Measurements from ENCODE around the gene PDLIM3.

The PDLIM3 gene

DNA sequence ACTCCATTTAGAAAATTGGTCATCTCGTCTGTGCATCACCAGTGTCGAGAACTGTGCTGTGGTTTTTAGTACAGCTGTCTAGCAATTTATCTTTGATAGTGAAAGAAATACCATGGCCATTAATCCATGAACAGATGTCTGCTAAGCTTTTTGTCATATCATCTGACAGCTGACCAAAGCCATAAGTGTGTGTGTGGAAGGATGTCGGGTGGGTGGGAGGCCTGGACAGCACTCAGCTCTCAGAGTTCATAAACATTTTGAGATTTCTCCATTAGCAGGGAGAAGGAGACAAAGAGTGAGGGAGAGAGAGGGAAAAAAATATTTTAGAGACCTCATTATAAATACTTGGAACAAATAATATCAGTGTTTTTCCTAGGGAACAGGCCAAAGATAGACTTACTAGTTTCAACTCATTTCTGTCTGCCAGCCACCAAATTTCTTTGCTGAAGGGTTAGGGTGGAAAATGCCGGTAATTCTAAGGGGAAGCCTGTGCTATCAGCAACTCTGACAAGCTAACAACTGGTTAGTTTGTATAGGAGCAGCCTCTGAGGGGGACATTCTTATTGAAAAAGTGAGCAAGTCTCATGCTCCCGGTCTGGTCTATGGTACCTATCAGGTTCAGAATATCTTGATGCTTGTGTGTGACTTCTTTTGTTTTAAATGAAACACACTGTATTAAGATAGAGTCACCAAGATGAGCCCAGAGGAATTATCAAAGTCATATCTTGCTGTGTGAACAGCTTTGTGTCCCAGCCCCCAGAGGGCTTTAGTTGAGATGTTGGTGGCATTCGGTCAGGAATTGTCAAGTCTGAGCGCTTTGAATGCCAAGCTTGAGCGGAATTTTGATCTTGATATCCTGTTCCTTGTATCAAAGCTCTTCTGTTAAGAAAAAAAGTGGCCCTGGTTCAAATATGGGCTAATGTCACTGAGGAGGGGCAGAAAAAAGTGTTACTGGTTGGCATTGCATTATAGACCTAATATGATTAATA lies 41.9 kb upstream of the PDLIM3 start:
- Histone ChIP-seq H3K79me2 (ENCODE audit: control insufficient read depth, insufficient read depth, low read length) (no peaks in the 10 kb centered on the region), H3K4me1 (ENCODE audit: control insufficient read depth, low read depth, low read length) (no peaks in the 10 kb centered on the region), H3K79me1 (ENCODE audit: low read length) (no peaks in the 10 kb centered on the region), H2BK120ac (ENCODE audit: low read depth, low read length) (no peak overlapping the region), H2BK15ac (replicated peaks; ENCODE audit: low read depth) (no peak overlapping the region), H3K9ac (ENCODE audit: low read length) (no peak overlapping the region), H2BK5ac (ENCODE audit: low read length) (no peak overlapping the region), H3K4ac (ENCODE audit: low read depth, low read length) (no peak overlapping the region), H3K23ac (ENCODE audit: low read length) (no peak overlapping the region), H3K27ac (ENCODE audit: low read depth, low read length) (no peak overlapping the region), H3K18ac (ENCODE audit: low read length) (no peak overlapping the region), H3K4me2 (ENCODE audit: low read length) (no peak overlapping the region), H3K56ac (ENCODE audit: low read length) (no peak overlapping the region), H4K5ac (ENCODE audit: low read length) (no peak overlapping the region), H3K27me3 (ENCODE audit: insufficient read depth, low read length, poor library complexity) (no peaks in the 10 kb centered on the region), H3K4me3 (ENCODE audit: low read length) (no peak overlapping the region), H3K36me3 (ENCODE audit: control insufficient read depth, insufficient read depth, low read length) (no peaks in the 10 kb centered on the region), H2AK5ac (ENCODE audit: low read length) (no peak overlapping the region), H4K8ac (ENCODE audit: low read depth, low read length) (no peak overlapping the region)
- DNase-seq: peak; percentile 43
- no CpG with 5 or more reads among the region's 8 CpGs for WGBS (ENCODE audit: extremely low coverage, insufficient coverage, low lambda C conversion rate)

DNA sequence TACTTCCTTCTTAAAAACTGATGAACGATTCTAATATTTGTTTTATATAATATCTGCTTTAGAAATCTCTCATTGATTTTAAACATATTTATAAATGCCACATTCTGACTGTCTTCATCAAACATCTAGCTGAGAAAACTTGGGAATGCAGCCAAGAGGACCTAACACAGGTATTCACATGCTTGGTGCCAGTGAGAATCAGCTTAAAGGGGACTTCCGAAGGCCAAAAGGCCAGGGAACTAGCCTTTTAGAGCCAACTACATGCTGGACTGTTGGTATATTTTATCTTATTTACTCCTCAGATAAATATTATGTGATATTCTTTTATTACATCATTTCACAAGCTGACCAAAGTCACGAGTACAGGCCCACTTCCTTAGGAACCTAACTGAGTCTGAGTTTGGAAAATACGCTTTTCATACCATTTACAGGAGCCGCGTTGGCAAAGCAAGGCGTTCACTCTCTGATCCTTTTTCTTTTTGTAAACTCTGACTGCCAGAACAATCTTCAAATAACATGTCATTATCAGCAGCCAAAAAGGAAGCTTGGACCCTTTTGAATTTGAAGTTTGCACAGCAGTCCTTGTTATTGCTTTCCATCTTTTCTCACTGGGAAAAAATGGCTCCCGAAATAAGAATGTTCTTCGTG lies 41.1 kb upstream of the PDLIM3 start:
- no peaks in the 10 kb centered on the region for H3K27me3 ChIP-seq (ENCODE audit: insufficient read depth, low read length, poor library complexity)
- no peaks in the 10 kb centered on the region for H3K36me3 ChIP-seq (ENCODE audit: control insufficient read depth, insufficient read depth, low read length)
- H2BK15ac ChIP-seq (replicated peaks; ENCODE audit: low read depth): no peak overlapping the region
- H3K4me3 ChIP-seq (ENCODE audit: low read length): no peak overlapping the region
- H3K79me2 ChIP-seq (ENCODE audit: control insufficient read depth, insufficient read depth, low read length): no peaks in the 10 kb centered on the region
- H3K27ac ChIP-seq (ENCODE audit: low read depth, low read length): no peak overlapping the region
- H3K23ac ChIP-seq (ENCODE audit: low read length): no peak overlapping the region
- no peak overlapping the region for H2AK5ac ChIP-seq (ENCODE audit: low read length)
- DNase-seq: no peak
- no CpG with 5 or more reads among the region's 9 CpGs for WGBS (ENCODE audit: extremely low coverage, insufficient coverage, low lambda C conversion rate)
- no peak overlapping the region for H3K4ac ChIP-seq (ENCODE audit: low read depth, low read length)
- no peak overlapping the region for H2BK120ac ChIP-seq (ENCODE audit: low read depth, low read length)
- no peak overlapping the region for H2BK5ac ChIP-seq (ENCODE audit: low read length)
- H3K79me1 ChIP-seq (ENCODE audit: low read length): no peaks in the 10 kb centered on the region
- no peak overlapping the region for H3K18ac ChIP-seq (ENCODE audit: low read length)
- H3K4me2 ChIP-seq (ENCODE audit: low read length): no peak overlapping the region
- no peak overlapping the region for H4K5ac ChIP-seq (ENCODE audit: low read length)
- H4K8ac ChIP-seq (ENCODE audit: low read depth, low read length): no peak overlapping the region
- H3K9ac ChIP-seq (ENCODE audit: low read length): no peak overlapping the region
- H3K56ac ChIP-seq (ENCODE audit: low read length): no peak overlapping the region
- H3K4me1 ChIP-seq (ENCODE audit: control insufficient read depth, low read depth, low read length): no peaks in the 10 kb centered on the region

DNA sequence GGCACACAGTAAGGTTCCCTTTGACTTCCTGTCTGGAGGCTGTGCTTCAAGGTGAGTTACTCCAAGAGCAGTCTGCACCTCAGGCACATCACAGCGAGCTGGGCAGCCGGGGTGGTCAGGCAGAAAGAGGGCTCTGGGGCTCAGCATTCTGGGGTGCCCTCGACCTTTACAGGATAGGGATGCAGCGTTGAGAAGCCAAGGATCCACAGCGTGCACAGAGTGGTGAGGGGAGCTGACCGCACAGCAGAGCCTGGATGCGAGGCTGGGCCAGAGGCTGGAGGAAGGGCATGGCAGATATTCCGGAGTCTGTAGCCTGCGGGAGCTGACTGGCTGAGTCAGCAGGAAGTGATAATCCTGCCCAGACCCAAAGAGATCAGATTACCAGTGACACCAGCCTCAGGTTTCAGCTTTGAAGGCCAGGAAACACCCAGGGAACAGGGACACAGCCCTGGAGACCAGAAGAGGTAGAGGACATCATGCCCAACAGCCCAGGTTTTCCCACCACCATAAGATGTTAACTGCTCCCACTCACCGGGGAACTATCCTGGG lies 38.4 kb upstream of the PDLIM3 start:
- no CpG with 5 or more reads among the region's 10 CpGs for WGBS (ENCODE audit: extremely low coverage, insufficient coverage, low lambda C conversion rate)
- Histone ChIP-seq H3K27ac (ENCODE audit: low read depth, low read length) (peak overlapping the region; percentile 47), H4K8ac (ENCODE audit: low read depth, low read length) (no peak overlapping the region)

DNA sequence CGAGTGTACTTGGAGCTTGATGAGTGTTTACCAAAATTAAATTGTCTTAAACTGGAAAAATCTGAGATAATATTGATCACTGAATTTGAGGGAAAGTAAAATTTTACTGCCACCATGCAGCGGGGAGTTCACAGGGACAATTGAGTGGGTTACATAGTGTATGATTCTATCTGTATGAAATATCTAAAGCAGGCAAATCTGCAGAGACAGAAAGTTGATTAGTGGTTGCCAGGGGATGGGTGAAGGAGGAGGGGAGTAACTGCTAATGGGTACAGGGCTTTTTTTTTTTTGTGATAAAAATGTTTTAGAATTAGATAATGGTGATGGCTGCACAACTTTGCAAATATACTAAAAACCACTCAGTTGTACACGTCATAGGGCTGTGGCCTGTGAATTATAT lies 35.4 kb upstream of the PDLIM3 start:
- peaks cover 2% of the 10 kb centered on the region for H3K4me1 ChIP-seq (ENCODE audit: control insufficient read depth, low read depth, low read length)
- DNase-seq: no peak
- H3K4ac ChIP-seq (ENCODE audit: low read depth, low read length): no peak overlapping the region
- no peaks in the 10 kb centered on the region for H3K79me2 ChIP-seq (ENCODE audit: control insufficient read depth, insufficient read depth, low read length)
- no CpG with 5 or more reads among the region's 3 CpGs for WGBS (ENCODE audit: extremely low coverage, insufficient coverage, low lambda C conversion rate)
- H4K5ac ChIP-seq (ENCODE audit: low read length): no peak overlapping the region
- no peak overlapping the region for H3K4me2 ChIP-seq (ENCODE audit: low read length)
- no peak overlapping the region for H4K8ac ChIP-seq (ENCODE audit: low read depth, low read length)
- H3K9ac ChIP-seq (ENCODE audit: low read length): no peak overlapping the region
- no peak overlapping the region for H3K4me3 ChIP-seq (ENCODE audit: low read length)
- H3K56ac ChIP-seq (ENCODE audit: low read length): no peak overlapping the region
- H3K23ac ChIP-seq (ENCODE audit: low read length): no peak overlapping the region
- H2BK5ac ChIP-seq (ENCODE audit: low read length): no peak overlapping the region
- no peaks in the 10 kb centered on the region for H3K27me3 ChIP-seq (ENCODE audit: insufficient read depth, low read length, poor library complexity)
- H3K79me1 ChIP-seq (ENCODE audit: low read length): no peaks in the 10 kb centered on the region
- H3K36me3 ChIP-seq (ENCODE audit: control insufficient read depth, insufficient read depth, low read length): no peaks in the 10 kb centered on the region
- no peak overlapping the region for H2BK15ac ChIP-seq (replicated peaks; ENCODE audit: low read depth)
- H2AK5ac ChIP-seq (ENCODE audit: low read length): no peak overlapping the region
- no peak overlapping the region for H3K27ac ChIP-seq (ENCODE audit: low read depth, low read length)
- no peak overlapping the region for H3K18ac ChIP-seq (ENCODE audit: low read length)
- no peak overlapping the region for H2BK120ac ChIP-seq (ENCODE audit: low read depth, low read length)

More for the DNA sequence above, 38.4 kb upstream of the PDLIM3 start:
- Histone ChIP-seq H3K4me1 (ENCODE audit: control insufficient read depth, low read depth, low read length) (no peaks in the 10 kb centered on the region), H3K27me3 (ENCODE audit: insufficient read depth, low read length, poor library complexity) (no peaks in the 10 kb centered on the region), H3K56ac (ENCODE audit: low read length) (peak overlapping the region; percentile 74), H3K4me3 (ENCODE audit: low read length) (no peak overlapping the region), H2BK120ac (ENCODE audit: low read depth, low read length) (no peak overlapping the region), H3K9ac (ENCODE audit: low read length) (no peak overlapping the region), H3K36me3 (ENCODE audit: control insufficient read depth, insufficient read depth, low read length) (no peaks in the 10 kb centered on the region), H3K18ac (ENCODE audit: low read length) (peak overlapping the region; percentile 6), H3K23ac (ENCODE audit: low read length) (no peak overlapping the region), H3K4ac (ENCODE audit: low read depth, low read length) (peak overlapping the region; percentile 58), H4K5ac (ENCODE audit: low read length) (no peak overlapping the region), H3K79me2 (ENCODE audit: control insufficient read depth, insufficient read depth, low read length) (no peaks in the 10 kb centered on the region), H3K79me1 (ENCODE audit: low read length) (no peaks in the 10 kb centered on the region), H2BK5ac (ENCODE audit: low read length) (peak overlapping the region; percentile 73), H2AK5ac (ENCODE audit: low read length) (no peak overlapping the region), H2BK15ac (replicated peaks; ENCODE audit: low read depth) (no peak overlapping the region), H3K4me2 (ENCODE audit: low read length) (no peak overlapping the region)
- peak; percentile 98 for DNase-seq

DNA sequence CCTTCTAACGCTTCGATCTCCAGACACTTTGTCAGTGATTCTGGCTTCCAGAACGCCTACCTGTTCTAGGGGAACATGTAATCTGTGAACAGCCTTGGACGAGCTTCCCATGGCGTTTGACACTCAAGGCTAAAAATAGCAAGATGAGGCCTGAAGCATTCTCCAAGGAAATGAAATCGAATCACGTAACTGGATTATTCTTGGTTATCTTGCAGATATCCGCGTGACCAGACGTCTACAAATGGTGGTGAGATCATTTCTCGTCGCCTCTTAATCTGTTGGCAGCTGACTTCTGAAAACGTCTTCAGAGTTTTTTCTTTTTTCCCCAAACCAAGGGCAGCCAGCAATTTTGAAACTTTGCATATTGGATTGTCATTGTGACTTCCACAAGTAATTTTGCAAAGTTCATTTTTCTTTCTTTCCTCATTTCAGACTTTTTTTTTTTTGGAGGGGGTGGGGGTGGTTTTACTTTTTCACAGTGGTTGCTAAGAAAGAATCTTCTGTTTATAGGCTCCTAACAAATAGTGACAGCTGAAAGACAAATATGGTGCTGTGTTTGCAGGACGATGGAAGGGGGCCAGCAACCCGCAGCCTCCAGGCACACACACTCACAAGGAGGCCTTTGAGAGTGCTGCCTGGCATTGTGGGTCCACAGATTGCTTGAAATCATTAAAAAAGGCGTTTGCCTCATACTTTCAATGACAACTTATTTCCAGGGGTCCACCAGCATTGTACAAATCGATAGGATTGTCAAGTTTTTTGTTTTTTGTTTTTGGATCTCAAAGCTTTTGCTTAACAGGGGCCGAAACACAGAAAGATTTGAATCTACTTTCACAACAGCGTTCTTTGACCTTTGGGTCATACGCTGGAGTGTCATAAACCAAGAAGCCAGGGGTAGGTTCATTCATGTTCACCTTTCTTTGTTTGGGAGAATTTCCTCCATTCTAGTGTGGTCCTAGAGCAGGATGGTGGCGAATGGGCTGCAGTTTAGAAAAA lies 32.4 kb upstream of the PDLIM3 start:
- no peak overlapping the region for H3K9ac ChIP-seq (ENCODE audit: low read length)
- H2BK15ac ChIP-seq (replicated peaks; ENCODE audit: low read depth): no peak overlapping the region
- H3K4me1 ChIP-seq (ENCODE audit: control insufficient read depth, low read depth, low read length): peaks cover 2% of the 10 kb centered on the region
- H3K79me1 ChIP-seq (ENCODE audit: low read length): no peaks in the 10 kb centered on the region
- H3K56ac ChIP-seq (ENCODE audit: low read length): peak overlapping the region; percentile 35
- no peak overlapping the region for H2AK5ac ChIP-seq (ENCODE audit: low read length)
- WGBS (ENCODE audit: extremely low coverage, insufficient coverage, low lambda C conversion rate): no CpG with 5 or more reads among the region's 21 CpGs
- H3K4me2 ChIP-seq (ENCODE audit: low read length): no peak overlapping the region
- H3K4me3 ChIP-seq (ENCODE audit: low read length): no peak overlapping the region
- H3K4ac ChIP-seq (ENCODE audit: low read depth, low read length): no peak overlapping the region
- peak overlapping the region; percentile 58 for H3K27ac ChIP-seq (ENCODE audit: low read depth, low read length)
- H2BK120ac ChIP-seq (ENCODE audit: low read depth, low read length): no peak overlapping the region
- H4K8ac ChIP-seq (ENCODE audit: low read depth, low read length): no peak overlapping the region
- H4K5ac ChIP-seq (ENCODE audit: low read length): no peak overlapping the region
- no peaks in the 10 kb centered on the region for H3K27me3 ChIP-seq (ENCODE audit: insufficient read depth, low read length, poor library complexity)
- no peaks in the 10 kb centered on the region for H3K36me3 ChIP-seq (ENCODE audit: control insufficient read depth, insufficient read depth, low read length)
- peak; percentile 87 for DNase-seq
- peak overlapping the region; percentile 44 for H3K18ac ChIP-seq (ENCODE audit: low read length)
- no peaks in the 10 kb centered on the region for H3K79me2 ChIP-seq (ENCODE audit: control insufficient read depth, insufficient read depth, low read length)
- no peak overlapping the region for H3K23ac ChIP-seq (ENCODE audit: low read length)
- no peak overlapping the region for H2BK5ac ChIP-seq (ENCODE audit: low read length)

All from mesendoderm (in vitro differentiated cells).